Lung (tissue), 12 donors: ENCODE results near the gene RNASEH2A. TPM values are rescaled to one million over a fixed set of nuclear protein-coding genes. Genes with fewer than 3 reads are reported as not detected.

Source experiments
- ATAC-seq: fragments of 200-7000 bp; cut with Tn5 transposase; one replicate; pipeline ENCODE4 v1.9.1; 2020; ENCODE audit warnings: moderate number of reproducible peaks; ENCODE audit not compliant: insufficient read depth, low FRiP score
- DNase-seq, 3 donors: peaks; one replicate each; pipeline ENCODE4 v3.0.0-alpha.2; 2013 to 2017
- H3K27ac ChIP-seq, 2 donors: one replicate each; pipeline ENCODE4 v1.5.1; 2013; ENCODE audit warnings: mild to moderate bottlenecking in 2 of 2, moderate library complexity in 2 of 2, control low read depth in 1 of 2, inconsistent platforms in 1 of 2, low read depth in 1 of 2, low read length in 1 of 2
- H3K27me3 ChIP-seq, 3 donors: one replicate each; pipeline ENCODE4 v1.5.1; 2013; ENCODE audit warnings: low read length in 2 of 3; ENCODE audit not compliant: control insufficient read depth in 3 of 3, insufficient read depth in 3 of 3
- H3K36me3 ChIP-seq, 4 donors: one replicate each; pipeline ENCODE4 v1.5.1; 2013; ENCODE audit warnings: low read length in 4 of 4, mild to moderate bottlenecking in 1 of 4, moderate library complexity in 1 of 4; ENCODE audit not compliant: control insufficient read depth in 4 of 4, insufficient read depth in 4 of 4
- H3K4me1 ChIP-seq, 5 donors: one replicate each; pipeline ENCODE4 v1.5.1; 2013; ENCODE audit warnings: low read length in 5 of 5, mild to moderate bottlenecking in 2 of 5, moderate library complexity in 1 of 5; ENCODE audit not compliant: control insufficient read depth in 5 of 5, insufficient read depth in 5 of 5
- H3K4me3 ChIP-seq: one replicate; pipeline ENCODE4 v1.5.1; 2013; ENCODE audit warnings: mild to moderate bottlenecking, control low read depth, moderate library complexity
- H3K9ac ChIP-seq, 2 donors: one replicate each; pipeline ENCODE4 v1.5.1; 2013; ENCODE audit warnings: low read length in 2 of 2, control low read depth in 1 of 2; ENCODE audit not compliant: insufficient read depth in 1 of 2
- H3K9me3 ChIP-seq, 4 donors: one replicate each; pipeline ENCODE4 v1.5.1; 2013; ENCODE audit warnings: low read length in 3 of 4, mild to moderate bottlenecking in 1 of 4, moderate library complexity in 1 of 4; ENCODE audit not compliant: control insufficient read depth in 4 of 4, insufficient read depth in 3 of 4
- WGBS, 2 donors: extraction: QIAGEN DNeasy Blood & Tissue Kit; methylation state at CpG; one replicate each; pipeline ENCODE4 v1.1.7; 2013; 5-methylcytosine and 5-hydroxymethylcytosine counted together
- polyA plus RNA-seq, 2 donors: library from polyadenylated mRNA; stranded (reverse); fragments of 200-250 nt; gene quantifications; one replicate each; pipeline ENCODE4 v1.2.1, GENCODE V29; 2013
- total RNA-seq, 2 donors: library from RNA; depleted of rRNA in 1 of 2; stranded (reverse); fragments of >200 nt in 1 of 2; gene quantifications; one replicate each; pipeline ENCODE4 v1.2.1, GENCODE V29; 2014 to 2021
- TF ChIP-seq, protein P1 (sequence below): IDR thresholded peaks from 2 replicates; pipeline ENCODE4 v1.5.1; 2012; ENCODE audit warnings: mild to moderate bottlenecking; ENCODE audit errors: control extremely low read depth, extremely low read depth
- donor health status: control.
- donor health status: control.
- donor health status: Bipolar disorder and iron deficiency.
- donor health status: healthy.
- donor health status: DM: yes; HTN: yes; CAD: no.

Gene RNASEH2A
- total and polyA plus RNA-seq, 4 donors, result 7.3 to 16.1 (median 9.3) TPM

DNA sequence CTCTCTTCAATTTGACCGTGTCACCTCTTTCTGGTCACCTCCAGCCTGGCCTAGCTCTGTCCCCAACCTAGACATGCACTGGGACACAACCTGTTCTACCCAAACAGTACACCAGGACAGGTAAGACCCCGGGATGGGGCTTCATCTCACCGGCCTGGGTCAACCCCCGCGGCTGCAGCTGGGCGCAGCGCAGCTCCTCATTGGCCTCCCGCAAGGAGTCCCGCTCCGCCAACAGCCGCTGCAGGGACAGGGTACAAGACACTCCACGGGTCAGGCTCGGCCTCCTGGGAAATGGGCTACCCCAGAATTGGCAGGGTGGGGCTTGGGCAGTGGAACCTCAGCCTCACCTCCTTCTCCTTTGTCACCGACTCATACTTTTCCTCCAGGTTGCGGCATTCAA, 38.7 kb upstream of the RNASEH2A start:
- WGBS, 2 donors, result 97 to 98% methylated on average over 15 of the region's 15 CpGs
- H3K4me1 ChIP-seq, result peaks cover 0 to 4% (median 0%) of the 10 kb centered on the region in 5 donors
- no peaks in the 10 kb centered on the region for H3K9me3 ChIP-seq
- no peak overlapping the region for H3K4me3 ChIP-seq
- no peak overlapping the region for H3K9ac ChIP-seq
- DNase-seq (no peak), ATAC-seq (no peak)
- no peaks in the 10 kb centered on the region for H3K27me3 ChIP-seq
- no peak overlapping the region for H3K27ac ChIP-seq
- peaks cover 0 to 51% (median 8%) of the 10 kb centered on the region in 4 donors for H3K36me3 ChIP-seq
- TF ChIP-seq, protein P1, sequence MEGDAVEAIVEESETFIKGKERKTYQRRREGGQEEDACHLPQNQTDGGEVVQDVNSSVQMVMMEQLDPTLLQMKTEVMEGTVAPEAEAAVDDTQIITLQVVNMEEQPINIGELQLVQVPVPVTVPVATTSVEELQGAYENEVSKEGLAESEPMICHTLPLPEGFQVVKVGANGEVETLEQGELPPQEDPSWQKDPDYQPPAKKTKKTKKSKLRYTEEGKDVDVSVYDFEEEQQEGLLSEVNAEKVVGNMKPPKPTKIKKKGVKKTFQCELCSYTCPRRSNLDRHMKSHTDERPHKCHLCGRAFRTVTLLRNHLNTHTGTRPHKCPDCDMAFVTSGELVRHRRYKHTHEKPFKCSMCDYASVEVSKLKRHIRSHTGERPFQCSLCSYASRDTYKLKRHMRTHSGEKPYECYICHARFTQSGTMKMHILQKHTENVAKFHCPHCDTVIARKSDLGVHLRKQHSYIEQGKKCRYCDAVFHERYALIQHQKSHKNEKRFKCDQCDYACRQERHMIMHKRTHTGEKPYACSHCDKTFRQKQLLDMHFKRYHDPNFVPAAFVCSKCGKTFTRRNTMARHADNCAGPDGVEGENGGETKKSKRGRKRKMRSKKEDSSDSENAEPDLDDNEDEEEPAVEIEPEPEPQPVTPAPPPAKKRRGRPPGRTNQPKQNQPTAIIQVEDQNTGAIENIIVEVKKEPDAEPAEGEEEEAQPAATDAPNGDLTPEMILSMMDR, result no peak

DNA sequence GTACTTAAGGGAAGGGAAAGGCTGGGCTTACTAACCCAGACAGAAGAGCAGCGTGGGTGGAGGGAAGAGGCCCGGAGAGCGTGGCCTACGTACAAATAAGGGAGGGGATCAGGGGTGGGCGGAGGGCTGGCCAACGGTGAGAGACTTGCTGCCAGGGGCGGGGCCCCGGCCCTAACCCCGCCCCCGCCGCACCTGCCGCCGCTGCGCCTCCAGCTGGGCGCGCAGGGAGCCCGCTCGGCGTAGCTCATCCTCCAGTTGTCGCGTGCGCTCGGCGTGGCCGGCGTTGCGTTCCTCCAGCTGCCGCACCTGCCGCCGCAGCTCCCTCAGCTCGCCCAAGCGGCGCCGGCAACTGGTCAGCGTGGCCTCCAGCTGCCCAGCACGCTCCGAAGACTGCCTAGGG, 36.7 kb upstream of the RNASEH2A start:
- no peak overlapping the region for H3K9ac ChIP-seq
- H3K9me3 ChIP-seq, result no peaks in the 10 kb centered on the region
- peaks cover 0 to 7% (median 0%) of the 10 kb centered on the region in 5 donors for H3K4me1 ChIP-seq
- H3K36me3 ChIP-seq, result peaks cover 0 to 38% (median 1%) of the 10 kb centered on the region in 4 donors
- H3K4me3 ChIP-seq, result no peak overlapping the region
- WGBS, 2 donors, result 65 to 67% methylated on average over 35 to 37 of the region's 37 CpGs
- H3K27ac ChIP-seq, result peak overlapping the region in 1 of 2 donors; percentile 9
- H3K27me3 ChIP-seq, result no peaks in the 10 kb centered on the region
- DNase-seq, result peak; percentile 8 to 56 (median 45)
- ATAC-seq, result peak; percentile 54
- TF ChIP-seq, protein P1, result no peak

DNA sequence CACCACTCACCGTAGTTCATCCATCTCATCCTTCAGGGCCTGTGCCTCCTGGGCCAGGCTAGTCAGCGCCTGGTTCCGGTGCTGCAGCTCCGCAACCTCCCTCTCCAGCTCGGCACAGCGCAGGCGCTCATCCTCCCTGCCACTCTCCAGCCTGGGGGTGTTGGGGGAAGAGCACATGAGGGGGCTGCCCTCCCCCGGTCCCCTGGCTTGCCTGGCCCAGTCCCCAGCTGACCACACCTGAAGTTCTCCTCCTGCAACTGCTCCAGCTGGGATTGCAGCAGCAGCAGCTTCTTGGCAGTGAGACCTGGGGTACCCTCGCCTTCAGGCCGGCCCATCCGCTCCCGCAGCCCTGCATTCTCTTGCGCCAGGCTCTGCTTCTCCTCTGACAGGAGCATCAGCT, 35.5 kb upstream of the RNASEH2A start:
- TF ChIP-seq, protein P1, result no peak
- Histone ChIP-seq H3K27ac (no peak overlapping the region), H3K4me1 (peaks cover 0 to 10% (median 4%) of the 10 kb centered on the region in 5 donors), H3K36me3 (peaks cover 0 to 28% (median 1%) of the 10 kb centered on the region in 4 donors), H3K9ac (no peak overlapping the region), H3K27me3 (no peaks in the 10 kb centered on the region), H3K4me3 (no peak overlapping the region), H3K9me3 (no peaks in the 10 kb centered on the region)
- WGBS, 2 donors, result 97 to 99% methylated on average over 13 of the region's 13 CpGs
- DNase-seq, result no peak
- ATAC-seq, result no peak

DNA sequence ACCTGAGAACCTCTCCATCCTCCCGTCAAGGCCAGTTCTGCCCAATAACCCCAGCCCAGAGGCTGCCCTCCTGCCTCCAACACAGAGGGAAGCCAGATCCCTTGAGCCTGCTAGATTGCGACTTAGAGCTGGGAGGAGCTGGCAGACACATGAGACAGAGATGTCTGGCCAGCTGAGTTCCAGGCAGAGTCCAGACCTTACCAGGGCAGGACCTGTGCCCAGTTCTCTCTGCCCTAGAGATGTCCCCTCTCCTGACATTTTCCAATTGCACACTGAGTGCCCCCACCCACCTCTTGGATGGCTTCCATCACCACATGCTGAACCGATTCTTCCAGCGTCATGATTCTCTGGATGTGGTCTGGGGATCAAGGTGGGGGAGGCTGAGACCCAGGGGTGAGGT, 34.1 kb upstream of the RNASEH2A start:
- no peak for ATAC-seq
- WGBS, 2 donors, result 85 to 88% methylated on average over 4 of the region's 4 CpGs
- TF ChIP-seq, protein P1, result no peak

More for the DNA sequence above, 34.1 kb upstream of the RNASEH2A start:
- no peak overlapping the region for H3K4me3 ChIP-seq
- H3K4me1 ChIP-seq, result peaks cover 0 to 10% (median 4%) of the 10 kb centered on the region in 5 donors
- H3K27me3 ChIP-seq, result no peaks in the 10 kb centered on the region
- H3K9ac ChIP-seq, result no peak overlapping the region
- DNase-seq, result no peak
- peaks cover 0 to 19% (median 1%) of the 10 kb centered on the region in 4 donors for H3K36me3 ChIP-seq
- no peaks in the 10 kb centered on the region for H3K9me3 ChIP-seq
- peak overlapping the region in 1 of 2 donors; percentile 76 for H3K27ac ChIP-seq
